HG03521 (cell line): ENCODE data around the gene FBXW8.

Experiments
- ATAC-seq: cut with Tn5 transposase; IDR thresholded peaks from one replicate; pipeline ENCODE4 v1.9.1; 2021; ENCODE audit warnings: mild to moderate bottlenecking, moderate library complexity; ENCODE audit not compliant: unreplicated experiment

FBXW8 gene

GRCh38 chr12:116990971-116991966 lies 80.5 kb downstream of the FBXW8 start:
- ATAC-seq = no peak

DNA sequence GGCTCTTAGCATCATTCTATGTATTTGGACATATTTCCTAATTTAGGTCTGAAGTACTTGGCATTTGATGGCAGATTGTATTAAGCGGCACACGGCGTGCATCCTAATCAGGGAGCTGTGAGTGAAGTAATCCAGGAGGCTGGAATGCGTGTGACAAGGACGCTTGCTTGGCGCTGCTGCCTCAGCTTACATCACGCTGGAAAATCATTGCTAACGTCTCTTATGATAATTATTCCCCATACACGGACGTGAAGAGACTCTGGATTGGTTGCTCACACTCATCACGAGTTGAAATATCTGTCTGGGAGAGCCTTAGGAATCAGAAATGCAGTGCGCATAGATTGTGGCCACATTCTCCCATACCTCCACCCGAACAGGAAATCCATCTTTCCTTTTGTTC lies 85.3 kb downstream of the FBXW8 start:
- no peak for ATAC-seq

- no peak for ATAC-seq
Measured at GRCh38 chr12:116996621-116997020, 85.9 kb downstream of the FBXW8 start.

DNA sequence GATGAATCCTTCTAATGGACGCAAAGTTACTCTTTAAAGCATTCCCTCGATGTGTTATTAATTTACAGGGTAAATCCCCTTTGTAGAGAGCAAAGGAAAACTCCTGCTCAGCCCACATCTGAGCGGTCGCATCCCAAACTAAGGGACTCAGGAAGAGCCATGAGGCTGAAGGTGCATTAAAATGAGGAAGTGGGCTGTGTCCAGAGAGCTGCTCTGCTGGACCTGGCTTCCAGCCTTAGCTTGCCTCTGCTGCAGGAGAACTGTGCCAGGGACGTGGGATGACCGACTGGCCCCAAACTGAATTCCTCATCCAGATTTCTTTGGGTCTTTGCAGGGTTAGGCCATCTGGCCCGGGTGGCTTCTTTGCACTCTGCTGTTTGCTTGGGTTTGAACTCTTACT lies 88.3 kb downstream of the FBXW8 start:
- ATAC-seq = no peak

DNA sequence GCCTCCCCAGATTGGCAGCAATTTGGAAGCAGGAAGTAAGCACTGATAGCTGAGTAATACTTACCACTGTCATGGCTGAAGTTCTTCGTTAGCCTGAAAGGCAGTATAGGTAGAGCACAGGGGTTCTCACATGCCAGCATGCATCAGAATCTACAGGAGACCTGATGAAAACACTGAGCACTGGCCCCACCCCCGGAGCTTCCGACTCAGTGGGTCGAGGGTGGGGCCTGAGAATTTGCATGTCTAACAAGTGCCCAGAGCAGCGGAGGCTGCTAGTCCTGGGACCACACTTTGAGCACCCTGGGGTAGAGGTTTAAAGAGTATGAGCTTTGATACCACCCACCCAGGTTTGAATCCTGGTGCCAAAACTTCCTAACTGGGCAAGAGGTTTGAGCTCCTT lies 89.6 kb downstream of the FBXW8 start:
- no peak for ATAC-seq

DNA sequence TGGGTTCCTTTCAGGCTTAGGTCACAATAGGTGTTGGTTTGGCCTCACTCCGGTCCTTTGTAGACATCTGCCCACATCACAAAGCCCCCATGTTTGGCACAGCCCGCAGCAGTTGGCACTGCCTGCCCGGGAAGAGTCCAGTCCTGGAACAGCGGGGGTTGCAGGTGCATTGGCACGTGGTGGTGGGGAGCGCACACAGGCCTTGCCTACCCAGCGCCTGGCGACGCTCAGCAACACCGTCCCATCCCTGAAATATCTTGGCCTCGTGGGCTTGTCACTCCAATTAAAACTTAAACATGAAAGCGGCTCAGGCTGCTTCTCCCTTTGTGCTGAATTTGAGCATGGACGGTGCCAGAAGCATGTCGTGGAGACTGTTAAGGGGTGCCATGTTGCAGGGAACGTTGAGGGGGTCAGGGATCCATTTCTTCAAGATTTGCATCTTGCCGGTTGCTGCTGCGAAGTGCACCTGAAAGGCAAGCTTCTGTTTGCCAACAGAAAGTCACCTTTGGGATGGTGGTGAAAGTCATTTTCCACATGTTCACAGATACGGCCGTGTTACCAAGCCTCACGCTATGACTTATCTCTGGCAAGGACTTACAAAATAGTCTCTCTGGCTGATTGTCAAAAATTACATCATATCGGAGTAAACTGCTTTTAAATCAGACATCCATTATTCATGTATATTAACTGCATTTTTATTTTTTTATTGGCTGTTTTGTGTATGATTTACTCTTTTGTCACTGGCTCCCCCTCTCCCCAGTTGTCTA lies 91.5 kb downstream of the FBXW8 start:
- ATAC-seq = no peak

GRCh38 chr12:117003883-117004404 lies 93.2 kb downstream of the FBXW8 start:
- ATAC-seq = no peak

DNA sequence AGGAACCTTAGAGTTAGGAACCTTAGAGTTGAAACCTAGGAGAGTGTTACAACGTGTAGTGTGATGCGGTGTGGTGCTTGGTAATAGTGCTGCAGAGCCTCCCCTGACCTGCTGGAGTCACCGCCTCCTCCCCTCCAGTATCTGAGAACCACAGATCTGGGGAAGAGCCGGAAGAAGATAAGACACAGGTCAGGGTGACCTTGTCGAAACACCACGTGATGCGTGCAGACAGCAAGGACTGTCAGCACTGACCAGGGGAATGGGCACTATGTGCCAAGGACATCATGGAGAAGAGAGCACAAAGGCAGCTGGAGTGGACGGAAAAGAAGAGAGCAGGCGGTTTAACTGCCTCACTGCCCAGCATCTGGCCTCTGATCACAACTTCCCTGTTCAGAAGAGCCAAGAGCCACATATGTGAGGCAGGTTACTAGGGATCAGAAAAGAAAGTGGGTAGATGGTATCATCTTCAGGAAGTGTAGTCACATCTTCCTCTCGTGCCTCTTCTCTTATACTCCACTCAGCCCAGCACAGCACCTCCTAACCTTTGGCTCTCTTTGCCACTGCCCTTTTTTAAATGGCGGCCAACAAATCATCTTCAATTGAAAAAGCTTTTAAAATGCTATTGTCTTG lies 94.8 kb downstream of the FBXW8 start:
- no peak for ATAC-seq

DNA sequence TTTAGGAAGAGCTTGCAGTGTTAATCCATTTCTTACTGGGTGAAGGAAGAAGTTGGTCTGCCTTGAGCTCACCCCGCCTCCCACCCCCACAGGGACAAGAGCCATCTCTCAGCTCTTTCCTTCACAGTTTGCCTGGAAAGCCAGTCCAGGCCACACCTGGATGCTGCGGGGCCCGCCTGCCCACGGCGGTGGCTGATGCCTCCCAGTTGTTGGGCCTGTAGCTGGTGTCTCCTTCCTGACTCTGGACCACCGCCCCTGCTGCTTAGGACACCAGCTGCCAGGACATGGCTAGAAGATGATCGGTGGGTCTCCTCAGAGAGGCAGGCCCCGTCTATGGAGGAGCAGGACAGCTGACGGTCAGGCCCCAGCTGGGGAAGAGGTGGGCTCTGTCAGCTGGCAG lies 95.6 kb downstream of the FBXW8 start:
- no peak for ATAC-seq

DNA sequence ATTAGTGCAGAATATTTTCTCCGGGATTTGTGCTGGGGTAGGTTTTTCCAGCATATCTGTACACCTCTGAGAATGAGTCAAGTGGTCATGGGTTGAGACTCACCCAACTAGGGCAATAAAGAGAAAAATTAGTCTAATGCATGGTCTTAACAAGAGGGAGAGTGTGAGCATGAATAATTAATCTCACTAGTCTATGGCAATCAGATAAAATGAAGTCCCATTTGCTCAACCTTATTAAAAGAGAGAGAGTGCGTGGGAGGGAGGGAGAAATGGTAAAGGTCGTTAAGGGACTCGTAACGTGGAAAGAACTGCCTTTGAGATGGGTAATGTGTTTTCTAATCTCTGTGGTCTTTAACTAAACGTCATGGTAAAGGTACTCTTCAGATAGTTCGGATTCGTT lies 96.8 kb downstream of the FBXW8 start:
- ATAC-seq = no peak

DNA sequence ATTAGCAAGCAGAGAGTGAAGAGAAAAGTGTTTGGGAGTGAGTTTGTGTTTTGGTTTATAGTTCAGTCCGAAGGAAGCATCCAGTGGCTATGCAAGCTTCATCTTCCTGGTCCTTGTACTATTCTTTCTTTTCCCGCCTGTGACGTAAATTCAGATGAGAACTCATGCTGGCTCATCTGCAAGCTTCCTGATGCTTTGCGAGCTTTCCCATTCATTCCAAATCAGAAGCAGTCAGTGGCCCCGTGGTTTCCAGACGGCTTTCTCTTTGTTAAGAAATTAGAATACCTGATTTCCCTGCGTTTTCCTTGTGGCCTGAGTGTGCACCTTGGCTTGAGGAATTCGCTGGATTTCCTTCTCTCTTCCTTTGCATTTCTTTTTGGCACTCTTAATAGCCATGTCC lies 99.0 kb downstream of the FBXW8 start:
- no peak for ATAC-seq

DNA sequence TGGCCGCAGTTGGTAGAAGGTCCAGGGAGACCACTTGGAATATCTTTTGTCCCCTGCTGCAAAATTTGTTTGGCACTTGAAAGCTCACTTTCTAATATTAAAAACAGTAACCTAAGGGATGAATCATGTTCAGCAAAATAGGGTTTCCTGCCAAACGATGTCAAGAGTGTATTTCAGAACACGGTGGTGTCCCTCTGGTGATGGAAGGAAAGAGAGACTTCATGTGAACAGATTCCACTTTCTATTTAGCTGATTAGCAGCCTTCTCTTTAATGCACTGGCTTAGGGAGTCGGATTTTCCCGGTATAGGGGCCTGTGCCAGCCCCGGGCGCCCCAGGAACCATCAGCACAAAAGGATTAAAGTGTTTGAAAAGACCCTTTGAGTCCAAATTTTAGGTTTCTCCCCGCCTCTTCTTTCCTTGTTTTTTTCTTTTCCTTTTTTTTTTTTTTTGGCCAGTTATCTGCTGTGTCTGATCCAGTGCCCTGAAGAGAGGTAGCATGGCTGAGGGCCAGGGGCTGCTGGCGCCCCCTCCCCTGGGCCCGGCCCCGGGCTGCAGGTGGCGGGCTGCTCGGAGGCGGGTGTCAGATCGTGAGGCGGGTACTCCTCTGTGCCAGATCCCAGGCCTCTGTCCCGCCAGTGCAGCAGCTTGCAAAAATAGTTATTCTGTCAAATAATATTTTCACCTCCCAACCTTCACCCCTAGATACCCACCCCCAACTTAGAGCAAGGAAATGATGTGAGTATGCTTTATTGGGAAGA lies 100.1 kb downstream of the FBXW8 start:
- no peak for ATAC-seq

- ATAC-seq = no peak
Measured at GRCh38 chr12:117011988-117012805, 101.4 kb downstream of the FBXW8 start.

DNA sequence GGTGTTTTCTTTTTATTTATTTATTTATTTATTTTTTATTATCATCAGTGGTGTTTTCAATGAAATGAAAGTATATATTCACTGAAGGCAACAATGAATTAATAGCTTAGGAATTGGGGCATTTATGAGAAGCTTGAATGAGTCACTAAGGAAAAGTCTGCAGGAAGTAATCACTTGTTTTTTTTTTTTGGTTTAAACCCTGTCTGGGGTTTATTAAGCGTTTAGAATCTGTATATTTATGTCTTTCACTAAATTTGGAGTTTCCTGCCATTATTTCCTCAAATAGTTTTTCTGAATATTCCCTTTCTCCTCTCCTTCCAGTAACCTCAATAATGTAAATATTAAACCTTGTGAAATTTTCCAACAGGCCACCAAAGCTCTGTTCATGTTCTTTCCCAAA lies 103.0 kb downstream of the FBXW8 start:
- ATAC-seq = no peak

DNA sequence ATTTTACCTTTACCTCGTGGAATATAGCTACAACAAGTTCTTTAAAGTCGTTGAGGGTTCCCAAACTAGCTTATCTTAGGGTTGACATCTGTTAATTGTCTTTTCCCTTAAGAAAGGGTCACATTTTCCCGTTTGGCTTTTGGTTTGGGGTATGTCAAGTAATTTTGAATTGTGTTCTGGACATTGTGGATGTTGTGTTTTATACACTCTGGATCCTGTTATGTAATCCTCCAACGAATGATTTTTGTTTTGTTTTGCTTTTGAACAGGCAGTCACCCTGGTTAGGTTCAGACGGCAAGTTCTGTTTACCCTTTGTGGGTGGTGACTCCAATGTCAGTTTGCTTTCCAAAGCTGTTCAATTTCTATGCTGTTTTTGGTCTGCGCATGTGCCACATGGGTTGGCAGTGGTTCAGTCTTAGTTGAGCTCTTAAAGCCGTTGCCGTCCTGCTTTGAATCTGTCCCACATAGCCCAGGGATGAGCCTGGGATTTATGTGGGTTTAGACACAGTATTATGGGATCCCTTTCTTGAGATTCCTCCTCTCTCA lies 103.7 kb downstream of the FBXW8 start:
- ATAC-seq = no peak

DNA sequence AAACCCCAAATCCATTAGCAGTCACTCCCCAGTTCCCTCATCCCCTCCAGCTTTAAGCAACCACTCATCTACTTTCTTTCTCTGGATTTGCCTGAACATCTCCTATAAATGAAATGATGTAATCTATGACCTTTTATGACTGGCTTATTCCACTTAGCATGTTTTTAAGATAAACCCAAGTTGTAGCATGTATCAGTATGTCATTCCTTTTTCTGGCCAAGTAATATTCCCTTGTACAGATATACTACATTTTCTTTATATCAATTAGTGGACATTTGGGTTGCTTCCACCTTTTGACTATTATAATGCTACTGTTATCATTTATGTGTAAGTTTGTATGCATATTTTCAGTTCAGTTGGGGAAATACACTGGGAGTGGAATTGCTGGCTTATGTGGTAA lies 105.1 kb downstream of the FBXW8 start:
- no peak for ATAC-seq

GRCh38 chr12:117017807-117018206 lies 107.1 kb downstream of the FBXW8 start:
- ATAC-seq = no peak

DNA sequence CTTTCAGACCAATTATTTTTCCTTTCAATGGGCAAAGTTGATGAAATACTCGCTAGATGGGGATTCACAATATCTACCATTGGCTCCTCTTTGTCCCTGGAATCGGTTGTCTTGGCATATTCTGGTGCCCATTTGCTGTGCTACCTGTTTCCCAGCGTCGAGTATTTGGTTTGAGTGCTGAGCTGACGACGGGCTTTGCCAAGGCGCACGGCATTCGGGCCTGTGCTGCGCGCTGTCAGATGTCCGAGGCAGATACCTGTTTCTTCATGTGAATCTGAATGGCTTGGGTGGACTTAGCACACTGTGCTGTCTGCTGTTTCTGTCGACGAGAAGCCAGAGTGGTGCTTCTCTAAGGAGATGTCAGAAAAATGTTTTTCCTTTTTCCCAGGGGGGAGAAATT lies 107.5 kb downstream of the FBXW8 start:
- no peak for ATAC-seq

- ATAC-seq = no peak
Measured at GRCh38 chr12:117018685-117019084, 107.9 kb downstream of the FBXW8 start.
